Stimulated activated naive CD8-positive, alpha-beta T cell treated with anti-CD3 and anti-CD28 coated beads, Interleukin-15, amount 100 ng/mL, for 72 hours (primary cell): Measurements from ENCODE around the gene ACBD4.

Experiments used
- ATAC-seq: fragments of 150-1000 bp; cut with Tn5 transposase; 2 replicates; pipeline ENCODE4 v1.10.0; 2021; ENCODE audit warnings: mild to moderate bottlenecking, moderate library complexity
- DNase-seq, 2 donors: peaks; one replicate each; pipeline ENCODE4 v3.0.0; 2021 to 2022
- H3K27ac Mint-ChIP-seq, 2 donors: one replicate each; pipeline ENCODE4 v1.8.0; 2022; ENCODE audit warnings: mild to moderate bottlenecking in 2 of 2, mixed read lengths in 2 of 2, moderate library complexity in 2 of 2
- H3K27me3 Mint-ChIP-seq: one replicate; pipeline ENCODE4 v1.8.0; 2022; ENCODE audit warnings: mixed read lengths
- H3K4me1 Mint-ChIP-seq: one replicate; pipeline ENCODE4 v1.8.0; 2022; ENCODE audit warnings: mild to moderate bottlenecking, mixed read lengths
- H3K4me3 Mint-ChIP-seq, 2 donors: one replicate each; pipeline ENCODE4 v1.8.0; 2022; ENCODE audit warnings: mild to moderate bottlenecking in 2 of 2, mixed read lengths in 2 of 2, moderate library complexity in 1 of 2
- H3K9me3 Mint-ChIP-seq, 2 donors: one replicate each; pipeline ENCODE4 v1.8.0; 2022; ENCODE audit warnings: mixed read lengths in 2 of 2

Gene ACBD4

DNA sequence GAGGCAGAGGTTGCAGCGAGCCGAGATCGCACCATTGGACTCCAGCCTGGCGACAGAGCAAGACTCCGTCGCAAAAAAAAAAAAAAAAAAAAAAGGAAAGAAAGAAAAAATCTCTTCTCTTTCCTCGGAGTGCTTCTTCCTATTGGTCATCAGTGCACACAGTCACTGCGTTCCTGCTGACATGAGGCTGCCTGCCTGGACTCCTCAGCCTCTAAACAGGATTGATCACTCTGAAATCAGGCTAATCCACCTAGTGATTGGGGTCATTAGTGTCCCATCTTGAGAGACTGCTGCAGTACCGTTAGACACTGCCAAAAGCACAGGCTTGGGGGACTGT lies 34.0 kb upstream of the ACBD4 start:
- Mint-ChIP-seq H3K27me3 (no peaks in the 10 kb centered on the region), H3K4me3 (no peak overlapping the region), H3K9me3 (no peaks in the 10 kb centered on the region), H3K4me1 (peaks cover 7% of the 10 kb centered on the region), H3K27ac (no peak overlapping the region)
- no peak for DNase-seq
- no peak for ATAC-seq

DNA sequence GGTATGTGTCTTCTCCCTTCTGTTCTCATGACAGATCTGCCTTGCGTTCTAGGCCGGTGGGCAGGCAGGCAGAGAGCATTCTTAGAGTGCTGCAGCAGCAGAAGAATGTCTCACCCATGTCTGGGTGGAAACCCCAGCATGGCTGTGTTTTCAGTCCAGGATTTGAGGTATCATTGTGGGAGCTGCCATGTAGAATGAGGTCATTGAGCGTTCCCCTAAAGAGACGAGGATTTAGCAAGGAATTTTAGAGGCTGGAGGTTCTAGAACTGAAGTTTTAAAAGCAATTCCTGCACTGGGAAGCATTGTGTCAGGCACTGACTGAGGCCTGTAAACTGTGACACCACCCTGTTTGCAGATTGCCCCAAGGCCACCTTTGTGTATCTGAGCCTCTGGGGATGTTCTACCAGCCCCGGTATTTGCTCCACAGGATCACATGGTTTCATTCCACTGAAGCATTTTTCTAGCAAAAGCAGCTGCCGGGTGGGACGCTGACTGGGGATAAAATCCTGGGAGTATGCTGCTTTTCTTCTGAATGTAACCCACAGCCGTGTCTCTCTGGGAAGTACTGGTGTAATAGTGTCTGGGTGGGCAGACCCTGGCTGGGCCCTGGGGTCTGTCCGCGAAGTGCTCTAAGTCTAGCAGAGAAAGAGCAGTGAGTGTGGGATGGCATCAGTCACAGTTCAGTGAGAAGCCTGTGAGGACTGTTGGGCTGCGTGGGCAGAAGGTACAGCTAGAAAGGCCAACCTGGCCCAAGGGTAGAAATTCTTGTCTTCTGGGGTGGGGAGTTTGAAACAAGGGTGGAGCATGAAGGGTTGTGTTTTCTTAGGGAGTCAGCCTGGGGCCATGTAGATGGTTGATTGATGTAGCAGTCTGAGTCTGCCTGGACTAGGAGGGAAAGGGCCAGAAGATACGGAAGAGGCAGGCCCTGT lies 33.3 kb upstream of the ACBD4 start:
- Mint-ChIP-seq H3K27ac (no peak overlapping the region), H3K4me3 (no peak overlapping the region), H3K4me1 (peaks cover 7% of the 10 kb centered on the region), H3K9me3 (no peaks in the 10 kb centered on the region), H3K27me3 (no peaks in the 10 kb centered on the region)
- no peak for DNase-seq
- no peak for ATAC-seq

DNA sequence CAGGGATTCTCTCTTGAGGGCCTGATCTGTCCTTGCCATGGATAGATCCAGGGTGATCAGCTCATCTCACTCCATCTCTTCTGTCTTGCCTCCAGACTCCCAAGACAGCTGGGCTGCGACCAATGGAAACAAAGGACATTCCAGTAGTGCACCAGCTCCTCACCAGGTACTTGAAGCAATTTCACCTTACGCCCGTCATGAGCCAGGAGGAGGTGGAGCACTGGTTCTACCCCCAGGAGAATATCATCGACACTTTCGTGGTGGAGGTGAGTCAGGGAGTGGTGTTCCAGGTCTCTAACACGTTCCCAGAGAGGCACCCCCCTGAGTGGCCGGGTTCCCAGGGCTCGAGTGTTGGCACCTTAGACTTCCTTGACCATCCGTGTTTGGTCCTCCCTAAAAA lies 32.6 kb upstream of the ACBD4 start:
- Mint-ChIP-seq H3K4me1 (peaks cover 5% of the 10 kb centered on the region), H3K27me3 (no peaks in the 10 kb centered on the region), H3K9me3 (no peaks in the 10 kb centered on the region), H3K4me3 (no peak overlapping the region), H3K27ac (no peak overlapping the region)
- ATAC-seq (no peak), DNase-seq (no peak)

DNA sequence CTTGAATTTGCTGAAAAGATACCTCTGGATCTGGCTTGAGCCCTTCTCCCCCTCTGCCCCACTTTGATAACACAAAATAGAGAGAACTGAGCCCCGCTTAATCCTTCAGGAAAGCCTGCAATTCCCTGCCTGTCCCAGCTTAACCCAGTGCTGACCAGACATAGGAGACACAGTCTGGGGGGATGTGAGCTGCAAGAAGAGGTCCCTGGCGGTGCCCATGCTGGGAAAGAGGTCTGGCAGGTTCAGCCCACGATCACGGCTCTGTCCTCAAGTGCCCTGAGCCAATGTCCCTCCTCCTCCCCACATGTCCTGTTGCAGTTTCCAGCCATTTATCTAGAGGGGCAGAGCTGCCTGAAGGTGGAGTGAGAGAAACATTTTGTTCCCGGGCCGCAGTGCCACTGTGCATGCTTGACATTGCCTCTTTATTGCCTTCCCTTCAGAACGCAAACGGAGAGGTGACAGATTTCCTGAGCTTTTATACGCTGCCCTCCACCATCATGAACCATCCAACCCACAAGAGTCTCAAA lies 32.2 kb upstream of the ACBD4 start:
- Mint-ChIP-seq H3K4me3 (no peak overlapping the region), H3K9me3 (no peaks in the 10 kb centered on the region), H3K27ac (no peak overlapping the region), H3K4me1 (peaks cover under 1% of the 10 kb centered on the region), H3K27me3 (no peaks in the 10 kb centered on the region)
- DNase-seq = no peak
- ATAC-seq = no peak

DNA sequence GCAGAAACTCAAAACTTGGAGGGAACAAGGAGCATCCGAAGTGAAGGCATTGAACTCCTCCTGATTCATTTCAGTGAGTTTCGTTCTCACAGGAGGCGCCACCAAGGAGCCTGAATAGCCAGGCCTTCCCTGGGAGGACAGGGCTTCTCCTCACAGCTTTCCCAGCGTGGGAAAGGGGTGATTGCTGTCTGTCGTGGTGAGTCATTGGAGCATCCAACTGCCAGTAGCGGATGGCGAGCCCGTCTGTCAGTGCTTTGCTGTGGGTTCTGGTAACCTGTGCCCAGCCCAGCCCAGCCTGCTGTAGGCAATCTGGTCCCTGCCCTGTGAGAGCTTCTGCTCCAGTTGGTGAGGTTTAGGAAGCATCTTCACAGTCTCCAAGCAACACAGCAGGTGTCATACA lies 31.5 kb upstream of the ACBD4 start:
- Mint-ChIP-seq H3K27me3 (no peaks in the 10 kb centered on the region), H3K4me3 (no peak overlapping the region), H3K9me3 (no peaks in the 10 kb centered on the region), H3K27ac (peak overlapping the region in 1 of 2 donors; percentile 34), H3K4me1 (no peaks in the 10 kb centered on the region)
- DNase-seq = no peak
- no peak for ATAC-seq

DNA sequence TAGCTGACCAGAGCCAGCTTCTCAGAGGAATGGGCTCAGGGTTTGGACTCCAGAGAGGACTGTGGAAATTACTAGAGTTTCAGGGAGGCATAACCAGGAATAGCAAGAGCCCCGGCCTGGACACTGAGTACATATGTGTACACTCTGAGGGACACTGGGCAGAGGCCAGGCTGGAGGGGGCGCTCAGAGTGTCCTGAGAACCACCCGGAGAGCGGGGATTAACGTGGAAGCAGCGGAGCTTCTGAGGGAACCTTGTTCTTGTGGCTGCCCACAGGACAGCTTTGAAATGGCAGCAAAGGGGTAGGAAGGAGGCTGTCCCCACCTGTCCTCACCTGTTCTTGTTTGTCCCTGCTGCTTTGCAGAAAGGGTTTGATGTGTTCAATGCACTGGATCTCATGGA lies 31.0 kb upstream of the ACBD4 start:
- DNase-seq = no peak
- peak overlapping the region in 1 of 2 donors; percentile 34 for H3K27ac Mint-ChIP-seq
- H3K27me3 Mint-ChIP-seq = no peaks in the 10 kb centered on the region
- H3K4me1 Mint-ChIP-seq = no peaks in the 10 kb centered on the region
- no peak overlapping the region for H3K4me3 Mint-ChIP-seq
- no peak for ATAC-seq
- no peaks in the 10 kb centered on the region for H3K9me3 Mint-ChIP-seq

DNA sequence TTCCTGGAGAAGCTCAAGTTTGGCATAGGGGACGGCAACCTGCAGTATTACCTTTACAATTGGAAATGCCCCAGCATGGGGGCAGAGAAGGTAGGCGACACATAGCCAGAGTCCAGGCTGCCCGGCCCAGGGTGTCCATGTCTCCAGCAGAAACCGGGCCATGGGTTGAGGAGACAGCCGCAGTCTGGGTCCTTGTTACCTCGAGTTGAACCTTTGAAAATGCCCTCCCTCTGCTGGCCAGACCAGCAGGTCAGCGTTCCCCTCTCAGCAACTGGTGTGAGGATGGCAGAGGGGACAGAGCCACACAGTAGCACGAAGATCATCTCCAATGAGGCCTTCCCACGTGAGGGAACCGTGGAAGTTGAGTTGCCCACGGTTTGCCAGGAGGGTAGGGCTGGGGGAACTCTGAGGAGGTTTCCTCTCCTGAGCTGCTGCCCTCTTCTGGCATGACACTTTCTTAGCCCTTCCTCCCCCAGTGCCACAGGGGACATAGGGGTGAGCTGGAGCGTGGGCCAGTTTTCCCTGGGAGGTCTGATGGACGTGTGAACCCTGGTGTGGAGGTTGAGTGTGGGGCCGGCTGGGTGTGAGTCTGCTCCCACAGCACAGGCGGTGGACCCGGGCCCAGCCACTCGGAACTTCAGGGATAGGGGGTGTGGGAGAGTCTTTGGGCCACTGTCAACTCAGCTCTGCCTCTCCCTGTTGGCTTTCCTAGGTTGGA lies 30.4 kb upstream of the ACBD4 start:
- Mint-ChIP-seq H3K27me3 (no peaks in the 10 kb centered on the region), H3K4me3 (no peak overlapping the region), H3K4me1 (no peaks in the 10 kb centered on the region), H3K27ac (no peak overlapping the region), H3K9me3 (no peaks in the 10 kb centered on the region)
- no peak for ATAC-seq
- no peak for DNase-seq

DNA sequence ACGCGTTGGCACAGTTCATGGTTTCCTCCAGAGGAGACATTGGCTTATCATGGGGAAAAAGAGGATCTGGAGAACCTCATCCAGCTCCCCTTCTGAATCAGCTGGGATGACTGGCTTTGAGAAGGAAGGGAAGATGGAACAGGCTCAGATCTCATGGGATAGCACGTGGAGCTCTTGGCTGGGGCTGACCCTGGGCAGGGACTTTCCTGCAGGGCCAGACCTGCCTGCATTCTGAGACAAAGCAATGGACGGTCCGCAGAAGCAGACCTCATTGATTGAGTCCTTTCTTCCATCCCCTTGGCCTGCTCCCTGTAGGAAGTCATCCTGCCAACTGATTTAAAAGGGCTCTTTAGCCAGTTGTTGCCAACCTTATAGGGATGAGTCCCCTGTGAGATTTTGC lies 29.4 kb upstream of the ACBD4 start:
- DNase-seq = no peak
- H3K4me3 Mint-ChIP-seq = no peak overlapping the region
- H3K4me1 Mint-ChIP-seq = no peaks in the 10 kb centered on the region
- no peak for ATAC-seq
- no peaks in the 10 kb centered on the region for H3K27me3 Mint-ChIP-seq
- H3K9me3 Mint-ChIP-seq = no peaks in the 10 kb centered on the region
- H3K27ac Mint-ChIP-seq = peak overlapping the region in 1 of 2 donors; percentile 90

DNA sequence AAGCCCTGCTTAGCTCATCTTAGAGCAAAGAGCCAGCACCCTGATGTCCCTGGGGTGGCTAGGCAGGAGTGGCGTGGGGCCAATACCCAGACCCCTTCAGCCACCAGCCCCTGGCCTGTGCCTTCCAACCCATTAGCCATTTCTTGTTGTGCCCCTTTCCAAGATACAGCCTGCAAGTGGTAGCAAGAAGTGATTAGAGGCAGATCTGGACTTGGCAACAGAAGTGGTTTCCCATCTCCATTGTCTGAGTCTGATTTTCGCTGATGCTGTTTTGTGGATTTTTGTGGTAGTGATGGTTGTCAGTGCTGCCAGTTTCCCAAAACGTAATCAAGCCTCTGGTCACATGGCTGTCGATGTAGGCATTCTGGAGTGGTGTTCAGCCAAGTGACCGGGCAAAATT lies 28.9 kb upstream of the ACBD4 start:
- Mint-ChIP-seq H3K27ac (peak overlapping the region in 1 of 2 donors; percentile 90), H3K4me1 (no peaks in the 10 kb centered on the region), H3K4me3 (no peak overlapping the region), H3K9me3 (no peaks in the 10 kb centered on the region), H3K27me3 (no peaks in the 10 kb centered on the region)
- ATAC-seq = no peak
- DNase-seq = no peak

DNA sequence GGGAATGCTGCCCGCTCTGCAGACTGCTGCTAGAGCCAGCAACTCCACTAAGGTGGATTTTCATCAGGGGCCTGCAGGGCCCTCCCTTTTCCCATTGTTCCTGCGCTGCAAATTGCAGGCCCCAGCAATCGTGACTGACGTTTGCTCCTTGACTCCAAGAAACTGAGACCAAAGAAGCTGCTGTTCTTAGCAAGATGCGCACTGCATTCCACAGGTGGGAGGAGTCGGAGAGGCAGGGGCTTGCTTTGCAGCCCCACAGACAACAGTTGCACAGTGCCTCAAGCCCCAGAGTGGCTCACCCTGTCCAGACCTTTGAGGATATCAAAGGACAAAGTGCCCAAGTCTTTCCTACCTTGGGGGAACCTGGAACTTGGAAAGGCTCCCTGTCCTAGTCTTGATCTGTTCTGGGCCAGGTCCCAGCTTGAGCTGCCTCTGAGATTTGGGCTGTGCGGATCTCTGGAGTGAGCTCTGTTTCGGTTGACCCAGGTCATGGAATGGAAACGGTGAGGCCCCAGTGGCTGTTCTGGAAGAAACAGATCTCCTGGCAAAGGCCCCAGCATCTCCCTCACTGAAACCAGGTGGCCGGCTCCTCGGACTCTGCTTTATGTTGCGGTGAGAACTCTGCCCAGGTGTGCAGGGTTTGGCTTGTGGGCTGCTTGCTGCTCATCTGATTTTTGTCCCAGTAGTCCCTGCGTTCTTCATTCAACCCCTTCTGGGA lies 28.0 kb upstream of the ACBD4 start:
- no peak overlapping the region for H3K4me3 Mint-ChIP-seq
- no peaks in the 10 kb centered on the region for H3K9me3 Mint-ChIP-seq
- no peak overlapping the region for H3K27ac Mint-ChIP-seq
- H3K27me3 Mint-ChIP-seq = no peaks in the 10 kb centered on the region
- DNase-seq (no peak), ATAC-seq (no peak)
- H3K4me1 Mint-ChIP-seq = no peaks in the 10 kb centered on the region

DNA sequence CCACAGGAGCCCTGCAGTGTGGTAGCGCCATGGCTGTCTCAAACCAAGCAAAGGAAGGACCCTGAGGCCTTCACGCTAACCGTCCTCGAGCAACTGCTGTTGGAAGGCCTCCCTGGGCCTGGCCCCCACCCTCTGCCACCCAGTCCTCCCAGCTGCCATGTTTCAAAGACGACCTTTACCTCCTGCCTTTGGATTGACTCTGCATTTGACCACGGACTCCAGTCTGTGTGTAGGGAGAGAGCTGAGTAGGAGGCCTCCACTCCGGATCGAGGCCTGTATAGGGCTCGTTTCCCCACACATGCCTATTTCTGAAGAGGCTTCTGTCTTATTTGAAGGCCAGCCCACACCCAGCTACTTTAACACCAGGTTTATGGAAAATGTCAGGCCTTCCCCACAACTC lies 27.4 kb upstream of the ACBD4 start:
- H3K4me1 Mint-ChIP-seq = no peaks in the 10 kb centered on the region
- peak overlapping the region in 1 of 2 donors; percentile 90 for H3K27ac Mint-ChIP-seq
- H3K4me3 Mint-ChIP-seq = no peak overlapping the region

DNA sequence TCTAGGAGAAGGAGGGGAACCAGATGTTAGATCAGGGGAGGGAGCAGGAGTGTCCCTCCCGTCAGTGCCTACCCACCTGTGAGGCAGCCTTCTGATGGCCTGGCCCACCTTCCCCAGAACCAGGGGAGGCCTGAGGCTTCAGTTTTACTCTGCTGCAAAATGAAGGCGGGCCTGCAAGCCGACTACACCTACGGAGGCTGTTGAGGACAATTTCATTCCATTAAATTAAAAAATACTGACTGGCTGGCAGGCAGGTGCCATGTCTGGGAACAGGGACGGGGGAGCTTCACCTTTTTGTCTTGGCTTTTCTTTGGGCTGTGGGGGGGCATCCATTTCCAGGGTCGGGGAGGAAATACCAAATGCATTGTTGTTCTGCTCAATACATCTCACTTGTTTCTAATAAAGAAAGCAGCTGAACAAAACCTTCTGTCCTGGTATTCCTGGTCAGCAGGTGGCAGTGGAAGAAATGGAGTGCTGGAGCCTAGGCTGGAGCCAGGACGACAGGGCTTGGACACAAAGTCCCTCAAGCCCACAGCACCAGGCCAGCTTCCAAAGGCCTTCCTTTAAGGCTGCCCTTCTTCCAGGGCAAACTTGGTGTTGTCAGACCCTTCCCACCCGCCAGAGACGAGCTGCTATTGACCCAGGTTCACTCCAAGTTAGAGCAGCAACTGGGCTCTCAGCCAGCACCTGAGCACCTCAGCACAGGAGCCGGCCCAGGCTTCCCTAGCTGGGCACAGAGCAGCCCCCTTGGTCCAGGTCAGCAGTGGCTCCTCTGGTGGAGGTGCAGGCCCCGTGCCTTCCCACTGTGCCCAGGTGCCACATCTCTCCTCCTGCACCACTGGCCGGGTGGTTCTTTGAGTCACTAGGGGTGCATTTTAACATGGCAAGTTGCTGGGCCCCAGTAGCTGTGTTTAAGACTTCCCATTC lies 26.6 kb upstream of the ACBD4 start:
- no peaks in the 10 kb centered on the region for H3K27me3 Mint-ChIP-seq
- no peak for DNase-seq
- no peak overlapping the region for H3K4me3 Mint-ChIP-seq
- no peaks in the 10 kb centered on the region for H3K4me1 Mint-ChIP-seq
- no peak for ATAC-seq
- no peaks in the 10 kb centered on the region for H3K9me3 Mint-ChIP-seq
- peak overlapping the region in 1 of 2 donors; percentile 90 for H3K27ac Mint-ChIP-seq

More for the DNA sequence above, 27.4 kb upstream of the ACBD4 start:
- ATAC-seq (no peak), DNase-seq (no peak)
- no peaks in the 10 kb centered on the region for H3K27me3 Mint-ChIP-seq
- no peaks in the 10 kb centered on the region for H3K9me3 Mint-ChIP-seq

DNA sequence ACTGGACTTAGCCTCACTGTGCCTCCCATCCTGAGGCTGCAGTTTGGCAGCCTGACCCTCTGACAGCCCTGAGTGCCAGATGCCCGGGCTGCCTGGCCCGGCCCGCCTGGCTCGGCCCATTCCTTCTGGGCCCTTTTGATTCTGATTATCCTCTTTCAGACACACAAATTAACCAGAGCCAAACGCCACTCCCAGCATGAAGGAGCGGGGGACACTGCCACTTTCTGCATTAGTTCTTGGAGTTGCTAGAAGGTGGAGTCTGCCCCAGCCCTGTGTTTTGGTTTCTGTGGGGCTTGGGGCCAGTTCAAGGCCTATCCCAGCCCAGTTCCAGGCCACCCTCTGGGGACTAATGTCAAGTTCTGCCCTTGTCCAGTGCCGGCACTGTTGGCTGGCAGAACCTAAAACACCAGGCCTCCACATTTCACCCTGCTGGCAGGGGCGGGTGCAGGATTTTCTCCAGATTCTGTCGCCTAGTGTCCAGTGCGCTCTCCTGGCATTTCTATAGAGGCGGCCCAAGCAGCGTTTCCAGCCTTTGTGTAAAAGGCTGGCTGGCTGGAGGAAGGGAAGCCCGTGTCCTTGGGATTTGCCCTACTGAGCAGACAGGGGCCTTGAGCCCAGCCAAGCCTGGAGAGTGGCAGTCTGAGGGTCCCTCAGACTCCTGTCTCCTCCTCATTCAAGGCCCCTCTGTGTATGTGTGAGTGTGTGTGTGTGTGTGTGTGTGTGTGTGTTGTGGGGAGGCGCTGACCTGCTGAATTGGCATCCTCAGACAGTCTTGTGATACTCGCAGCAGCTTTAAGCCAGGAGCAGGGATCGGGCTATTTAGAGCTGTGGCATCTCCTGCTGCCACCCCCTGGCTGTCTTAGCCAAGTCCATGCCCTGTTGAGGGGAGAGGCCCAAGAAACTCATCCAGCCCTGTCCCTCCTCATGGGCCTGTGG lies 24.5 kb upstream of the ACBD4 start:
- Mint-ChIP-seq H3K4me1 (no peaks in the 10 kb centered on the region), H3K9me3 (no peaks in the 10 kb centered on the region), H3K27ac (peak overlapping the region in 1 of 2 donors; percentile 58), H3K27me3 (peaks cover 5% of the 10 kb centered on the region), H3K4me3 (no peak overlapping the region)
- DNase-seq = no peak
- ATAC-seq = no peak

DNA sequence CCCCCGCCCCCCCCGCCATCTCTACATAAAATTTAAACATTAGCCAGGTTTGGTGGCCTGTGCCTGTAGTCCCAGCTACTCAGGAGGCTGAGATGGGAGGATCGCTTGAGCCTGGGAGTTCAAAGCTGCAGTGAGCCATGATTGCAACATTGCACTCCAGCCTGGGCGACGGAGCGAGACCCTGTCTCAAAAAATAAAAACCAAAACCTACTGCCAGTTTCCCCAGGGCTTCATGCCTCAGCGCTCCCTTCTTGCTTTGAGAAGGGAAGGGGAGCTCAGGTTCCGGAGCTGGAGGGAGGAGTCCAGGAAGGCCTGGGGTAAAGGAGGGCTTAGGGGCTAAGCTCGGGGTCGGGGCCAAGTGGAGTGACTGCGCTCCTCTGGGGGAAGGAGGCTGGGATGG lies 23.6 kb upstream of the ACBD4 start:
- H3K4me3 Mint-ChIP-seq = no peak overlapping the region
- no peak for ATAC-seq
- H3K27me3 Mint-ChIP-seq = peaks cover 12% of the 10 kb centered on the region
- H3K27ac Mint-ChIP-seq = no peak overlapping the region
- DNase-seq = no peak
- H3K9me3 Mint-ChIP-seq = no peaks in the 10 kb centered on the region
- no peaks in the 10 kb centered on the region for H3K4me1 Mint-ChIP-seq
